ENCODE measurements around the gene KLHL21.

Gene KLHL21

DNA sequence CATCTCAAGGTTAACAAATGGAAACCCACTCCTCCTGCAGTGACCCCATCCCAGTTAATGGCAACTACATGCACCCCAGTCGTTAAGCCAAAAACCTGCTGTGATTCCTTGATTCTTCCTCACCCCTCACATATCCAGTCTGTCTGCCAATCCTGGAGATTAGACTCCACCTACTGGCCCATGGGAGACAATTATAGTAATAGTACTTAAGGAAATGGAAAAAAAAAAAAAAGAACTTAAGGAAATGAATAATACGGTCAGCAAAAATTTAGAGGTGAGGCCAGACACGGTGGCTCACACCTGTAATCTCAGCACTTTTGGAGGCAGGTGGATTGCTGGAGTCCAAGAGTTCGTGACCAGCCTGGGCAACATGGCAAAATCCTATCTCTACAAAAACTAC lies 55.4 kb downstream of the KLHL21 start:
- DNase-seq (ENCODE audit: low read depth), result no peak

DNA sequence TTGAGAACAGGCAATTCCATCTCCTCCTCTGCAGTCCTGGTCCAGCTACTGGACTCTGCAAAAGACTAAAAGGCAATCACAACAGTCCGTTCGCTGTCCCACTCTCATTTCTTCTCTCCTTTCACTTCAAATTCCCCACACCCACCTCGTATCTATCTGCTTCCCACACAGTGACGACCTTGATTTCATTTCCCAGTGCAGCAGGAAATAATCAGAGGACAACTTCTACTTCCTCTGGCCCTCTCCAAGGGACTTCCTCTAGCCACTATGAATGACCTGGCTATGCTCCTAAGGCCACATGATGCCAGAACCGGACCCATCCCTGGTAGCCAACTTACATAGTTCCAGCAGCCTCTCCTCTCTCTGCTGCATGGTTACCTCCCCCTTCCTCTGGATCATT lies 56.3 kb downstream of the KLHL21 start:
- no peak for DNase-seq (ENCODE audit: low read depth)

DNA sequence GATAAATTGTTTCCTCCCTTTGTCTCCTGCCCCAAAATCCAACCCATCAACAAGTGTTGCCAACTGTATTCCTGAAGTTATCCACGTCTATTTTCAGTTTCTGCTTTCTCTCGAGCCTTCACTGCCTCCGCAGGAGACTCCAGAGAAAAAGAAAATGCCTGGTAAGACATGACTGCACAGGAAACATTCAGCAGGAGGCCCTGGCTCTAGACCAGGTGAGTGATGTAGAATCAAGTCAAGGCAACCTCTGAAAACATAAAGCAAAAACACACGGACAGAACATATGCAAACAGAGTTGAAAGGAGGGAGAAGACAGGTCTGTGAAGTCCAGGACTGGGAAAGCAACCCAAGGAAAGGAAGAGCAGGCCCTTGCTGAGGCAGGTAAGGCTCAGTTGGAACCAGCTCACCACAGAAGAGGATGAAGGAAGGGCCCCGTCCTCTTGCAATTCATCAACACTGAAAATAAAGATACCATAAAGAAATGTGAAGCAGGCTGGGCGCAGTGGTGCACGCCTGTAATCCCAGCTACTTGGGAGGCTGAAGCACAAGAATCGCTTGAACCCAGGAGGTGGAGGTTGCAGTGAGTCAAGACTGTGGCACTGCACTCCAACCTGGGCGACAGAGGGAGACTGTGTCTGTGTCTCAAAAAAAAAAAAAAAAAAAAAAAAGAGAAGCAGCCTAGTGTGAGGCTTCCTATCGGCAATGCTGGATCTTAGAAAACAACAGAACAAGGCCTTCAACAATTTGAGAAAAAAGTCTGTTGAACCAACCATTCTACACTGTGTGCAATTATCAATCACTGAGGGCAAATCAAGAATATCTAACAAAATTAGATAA lies 57.2 kb downstream of the KLHL21 start:
- no peak for DNase-seq (ENCODE audit: low read depth)

DNA sequence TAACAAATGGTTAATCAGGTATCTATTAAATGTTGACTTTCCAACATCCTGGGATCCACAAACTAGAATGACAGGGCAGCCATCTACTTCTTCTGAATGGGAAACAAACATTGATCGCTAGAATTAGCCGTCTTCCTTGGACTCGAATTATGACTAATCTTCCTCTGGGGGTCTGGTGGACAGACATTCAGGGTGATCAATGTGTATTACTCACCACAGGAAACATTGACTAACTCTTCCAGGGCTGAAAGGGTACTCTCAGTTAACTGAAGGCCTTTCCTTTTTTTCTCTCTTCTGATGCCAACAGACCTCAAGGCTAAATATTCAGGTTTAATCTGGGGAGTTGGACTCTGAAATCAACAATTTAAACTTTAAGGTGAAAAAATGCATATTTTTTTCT lies 57.8 kb downstream of the KLHL21 start:
- no peak for DNase-seq (ENCODE audit: low read depth)

Data from stimulated activated CD8-positive, alpha-beta memory T cell treated with anti-CD3 and anti-CD28 coated beads, Interleukin-15, amount 100 ng/mL, for 1 hour (primary cell).